Smooth muscle cell (in vitro differentiated cells): Measurements from ENCODE around the gene DENND4B. TPM values are rescaled to one million over a fixed set of nuclear protein-coding genes. Genes with fewer than 3 reads are reported as not detected.

Experiments used
- DNase-seq: peaks from one replicate; lab custom pipeline; 2025; ENCODE audit not compliant: unreplicated experiment; lab: John Stamatoyannopoulos, UW
- H2AFZ ChIP-seq: fragments of 200-600 bp; sonication (generic); 2 replicates; pipeline ENCODE4 v1.6.0; 2016; ENCODE audit warnings: antibody characterized with exemption, low read depth, mild to moderate bottlenecking
- H3F3A ChIP-seq: fragments of 200-600 bp; sonication (generic); 2 replicates; pipeline ENCODE4 v1.6.0; 2017; ENCODE audit warnings: antibody characterized with exemption, low read depth
- H3K27ac ChIP-seq: fragments of 200-600 bp; sonication (generic); 2 replicates; pipeline ENCODE4 v1.5.1; 2016; ENCODE audit warnings: low read depth, mild to moderate bottlenecking
- H3K27me3 ChIP-seq: fragments of 200-600 bp; sonication (generic); 2 replicates; pipeline ENCODE4 v1.6.1; 2016; ENCODE audit warnings: low read depth, mild to moderate bottlenecking
- H3K36me3 ChIP-seq: fragments of 200-600 bp; sonication (generic); 2 replicates; pipeline ENCODE4 v1.5.1; 2016; ENCODE audit warnings: low read depth
- H3K4me1 ChIP-seq: fragments of 200-600 bp; sonication (generic); 2 replicates; pipeline ENCODE4 v1.5.1; 2016; ENCODE audit warnings: low read depth
- H3K4me2 ChIP-seq: fragments of 200-600 bp; sonication (generic); 2 replicates; pipeline ENCODE4 v1.6.0; 2016; ENCODE audit warnings: mild to moderate bottlenecking
- H3K4me3 ChIP-seq: fragments of 200-600 bp; sonication (generic); 2 replicates; pipeline ENCODE4 v1.5.1; 2016; ENCODE audit warnings: mild to moderate bottlenecking
- H3K79me2 ChIP-seq: fragments of 200-600 bp; sonication (generic); 2 replicates; pipeline ENCODE4 v1.6.0; 2016; ENCODE audit warnings: low read depth, mild to moderate bottlenecking
- H3K9ac ChIP-seq: fragments of 200-600 bp; sonication (generic); 2 replicates; pipeline ENCODE4 v1.6.0; 2016; ENCODE audit warnings: low read depth
- H3K9me3 ChIP-seq: fragments of 200-600 bp; sonication (generic); replicated peaks from 2 replicates; pipeline ENCODE4 v1.5.1; 2016; ENCODE audit warnings: low read depth
- H4K20me1 ChIP-seq: fragments of 200-600 bp; sonication (generic); 2 replicates; pipeline ENCODE4 v1.6.0; 2016; ENCODE audit warnings: low read depth
- WGBS: methylation state at CpG from one replicate; pipeline ENCODE4 v1.1.7; 2016; ENCODE audit warnings: low lambda C conversion rate; 5-methylcytosine and 5-hydroxymethylcytosine counted together
- polyA plus RNA-seq: library from polyadenylated mRNA; unstranded; fragments of >200 nt; fragmentation: Nextera tagmentation; extraction: Ambion mirVana; gene quantifications from 2 replicates; pipeline ENCODE4 v1.2.1, GENCODE V29; 2016
- total RNA-seq: library from RNA; depleted of rRNA; stranded (reverse); fragments of >200 nt; gene quantifications from 2 replicates; pipeline ENCODE4 v1.2.3, GENCODE V29; 2014
- TF ChIP-seq, protein P1 (sequence below): fragments of 200-600 bp; sonication (generic); IDR thresholded peaks from 2 replicates; pipeline ENCODE4 v1.5.1; 2017; ENCODE audit warnings: borderline replicate concordance, mild to moderate bottlenecking, antibody characterized with exemption; ENCODE audit not compliant: insufficient read depth, poor library complexity, severe bottlenecking

The DENND4B gene
- total and polyA plus RNA-seq, 2 experiments from 2014 or later = 9.7 to 16.3 TPM

DNA sequence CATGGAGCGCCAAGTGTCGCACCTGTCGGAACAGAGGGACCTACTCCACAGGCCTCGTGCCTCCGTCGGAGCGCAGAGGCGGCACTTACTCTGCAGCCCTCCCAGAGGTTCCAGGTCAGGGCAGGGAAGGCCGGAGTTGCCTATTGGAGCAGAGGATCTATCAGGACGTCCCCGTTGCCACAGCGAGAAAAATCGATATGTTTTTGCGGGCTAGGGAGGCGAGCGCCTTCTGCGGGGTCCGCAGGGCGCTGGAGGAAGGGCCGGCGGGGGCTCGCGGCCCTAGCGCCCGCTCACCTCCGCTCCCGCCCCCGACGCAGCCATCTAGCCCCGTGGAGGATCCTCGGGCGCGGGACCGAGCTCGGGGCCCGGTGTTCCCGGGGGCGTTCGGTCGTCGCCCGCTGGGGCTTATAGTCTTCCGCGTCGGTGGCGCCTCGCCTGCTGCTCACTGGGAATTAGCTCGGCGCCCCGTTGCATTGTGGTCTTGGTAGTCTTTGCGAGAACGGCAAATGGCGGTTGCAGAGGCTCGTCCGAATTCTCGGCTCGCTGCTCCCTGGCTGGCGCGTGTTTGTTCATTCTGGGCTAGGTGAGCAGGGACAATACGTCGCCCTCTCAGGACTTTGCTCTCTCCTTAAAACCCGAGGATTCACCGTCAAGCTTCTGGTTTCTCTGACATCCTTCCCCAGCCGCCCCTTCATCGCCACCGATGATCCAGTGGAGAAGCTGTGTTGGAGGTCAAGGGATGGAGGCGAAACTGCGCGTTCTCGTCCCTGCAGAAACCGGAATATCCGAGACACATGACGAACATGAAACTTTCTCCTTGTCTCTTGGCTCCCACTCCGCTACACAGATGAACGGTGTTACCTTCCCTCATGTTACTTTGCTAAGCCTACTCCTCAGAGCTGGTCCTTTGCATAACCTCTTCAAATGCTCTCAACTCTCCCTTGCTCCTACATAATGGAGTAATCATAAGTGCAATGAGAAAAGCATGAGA lies 31.0 kb upstream of the DENND4B start, which contains the start of gene JTB:
Gene JTB (minus strand): TSS at position 425 of the 991 bp plus-strand sequence. CDS start 422 bp downstream, at position 3.
- TF ChIP-seq, protein P1, sequence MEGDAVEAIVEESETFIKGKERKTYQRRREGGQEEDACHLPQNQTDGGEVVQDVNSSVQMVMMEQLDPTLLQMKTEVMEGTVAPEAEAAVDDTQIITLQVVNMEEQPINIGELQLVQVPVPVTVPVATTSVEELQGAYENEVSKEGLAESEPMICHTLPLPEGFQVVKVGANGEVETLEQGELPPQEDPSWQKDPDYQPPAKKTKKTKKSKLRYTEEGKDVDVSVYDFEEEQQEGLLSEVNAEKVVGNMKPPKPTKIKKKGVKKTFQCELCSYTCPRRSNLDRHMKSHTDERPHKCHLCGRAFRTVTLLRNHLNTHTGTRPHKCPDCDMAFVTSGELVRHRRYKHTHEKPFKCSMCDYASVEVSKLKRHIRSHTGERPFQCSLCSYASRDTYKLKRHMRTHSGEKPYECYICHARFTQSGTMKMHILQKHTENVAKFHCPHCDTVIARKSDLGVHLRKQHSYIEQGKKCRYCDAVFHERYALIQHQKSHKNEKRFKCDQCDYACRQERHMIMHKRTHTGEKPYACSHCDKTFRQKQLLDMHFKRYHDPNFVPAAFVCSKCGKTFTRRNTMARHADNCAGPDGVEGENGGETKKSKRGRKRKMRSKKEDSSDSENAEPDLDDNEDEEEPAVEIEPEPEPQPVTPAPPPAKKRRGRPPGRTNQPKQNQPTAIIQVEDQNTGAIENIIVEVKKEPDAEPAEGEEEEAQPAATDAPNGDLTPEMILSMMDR = no peak
- peak; percentile 30 for DNase-seq
- WGBS = under 1% methylated on average over 75 of the region's 75 CpGs
- H3K9me3 ChIP-seq = no peaks in the 10 kb centered on the region
- peak within 1 kb of the TSS; percentile 64 for H2AFZ ChIP-seq
- peaks cover 8% of the 10 kb centered on the region for H3K4me1 ChIP-seq
- H3K9ac ChIP-seq = peak within 1 kb of the TSS; percentile 83
- H3K4me3 ChIP-seq = peak within 1 kb of the TSS; percentile 82
- peaks cover 19% of the 10 kb centered on the region for H3F3A ChIP-seq
- H4K20me1 ChIP-seq = peaks cover 10% of the 10 kb centered on the region
- H3K4me2 ChIP-seq = peak within 1 kb of the TSS; percentile 94
- H3K36me3 ChIP-seq = no peaks in the 10 kb centered on the region
- peak within 1 kb of the TSS; percentile 56 for H3K27ac ChIP-seq
- H3K79me2 ChIP-seq = peaks cover 18% of the 10 kb centered on the region
- no peaks in the 10 kb centered on the region for H3K27me3 ChIP-seq

DNA sequence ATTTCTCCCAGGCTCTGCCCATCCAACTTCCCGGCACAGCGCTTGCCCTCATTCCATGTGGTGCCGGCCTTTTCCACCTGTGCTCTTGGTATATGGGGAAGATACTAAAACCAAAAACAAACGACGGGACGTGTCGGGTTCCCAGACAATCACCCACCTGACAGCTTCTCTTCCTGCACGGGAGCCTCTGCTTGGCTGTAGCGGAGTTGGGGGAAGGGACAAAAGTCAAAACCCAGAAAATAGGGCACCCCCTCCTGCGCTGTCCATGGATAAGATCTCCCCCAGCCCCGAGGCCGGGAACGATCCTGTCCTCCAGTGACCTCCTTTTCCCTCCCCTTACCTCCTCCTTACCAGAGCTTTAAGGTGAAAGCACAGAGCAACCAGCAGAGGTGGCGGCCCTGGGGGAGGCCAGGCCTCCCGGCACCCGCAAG lies 30.3 kb upstream of the DENND4B start:
- no peak for DNase-seq
- H3F3A ChIP-seq = peaks cover 22% of the 10 kb centered on the region
- H3K4me2 ChIP-seq = peak overlapping the region; percentile 94
- no peaks in the 10 kb centered on the region for H3K9me3 ChIP-seq
- peaks cover 8% of the 10 kb centered on the region for H3K4me1 ChIP-seq
- peak overlapping the region; percentile 56 for H3K27ac ChIP-seq
- peak overlapping the region; percentile 64 for H2AFZ ChIP-seq
- no peaks in the 10 kb centered on the region for H3K27me3 ChIP-seq
- peaks cover 18% of the 10 kb centered on the region for H3K79me2 ChIP-seq
- H3K9ac ChIP-seq = peak overlapping the region; percentile 83
- TF ChIP-seq, protein P1 = no peak
- no peaks in the 10 kb centered on the region for H3K36me3 ChIP-seq
- H3K4me3 ChIP-seq = peak overlapping the region; percentile 82
- peaks cover 10% of the 10 kb centered on the region for H4K20me1 ChIP-seq
- WGBS = 2% methylated on average over 16 of the region's 16 CpGs

DNA sequence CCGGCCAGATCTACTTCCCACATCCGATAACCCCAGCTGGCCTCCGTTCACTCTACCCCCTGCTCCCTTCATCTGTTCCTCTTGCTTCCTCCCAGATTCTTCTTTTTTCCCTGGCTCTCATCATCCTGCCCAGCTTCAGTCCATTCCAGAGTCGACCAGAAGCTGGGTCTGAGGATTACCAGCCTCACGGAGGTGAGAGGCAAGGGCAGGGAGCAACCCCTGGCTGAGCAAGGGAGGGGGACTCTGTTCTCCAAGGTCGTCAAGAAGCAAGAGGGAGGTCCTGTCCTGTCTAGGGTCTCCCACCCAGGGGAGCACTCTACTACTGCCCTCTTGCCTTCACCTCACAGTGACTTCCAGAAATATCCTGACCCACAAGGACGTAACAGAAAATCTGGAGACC lies 27.0 kb upstream of the DENND4B start:
- Histone ChIP-seq H4K20me1 (peaks cover 10% of the 10 kb centered on the region), H3K9me3 (no peaks in the 10 kb centered on the region), H3F3A (peaks cover 14% of the 10 kb centered on the region), H3K4me3 (no peak overlapping the region), H3K27me3 (no peaks in the 10 kb centered on the region), H3K4me2 (no peak overlapping the region), H3K4me1 (peaks cover 8% of the 10 kb centered on the region), H3K27ac (no peak overlapping the region), H3K79me2 (peaks cover 18% of the 10 kb centered on the region), H3K9ac (no peak overlapping the region), H3K36me3 (no peaks in the 10 kb centered on the region), H2AFZ (no peak overlapping the region)
- DNase-seq = no peak
- 96% methylated on average over 7 of the region's 7 CpGs for WGBS
- TF ChIP-seq, protein P1 = no peak
